Panc1 (cell line): ENCODE results near the gene LRRC10B. TPM values are rescaled to one million over a fixed set of nuclear protein-coding genes. Genes with fewer than 3 reads are reported as not detected.

Experiments used
- ATAC-seq: fragments of 200-7000 bp; cut with Tn5 transposase; 2 replicates; pipeline ENCODE4 v1.9.1; 2020; ENCODE audit warnings: mild to moderate bottlenecking, moderate library complexity
- BruUV-seq: library from RNA; stranded (reverse); fragments of 400-500 nt; replicated peaks from 2 replicates; lab custom pipeline; 2021; lab: Mats Ljungman, UMichigan
- CTCF ChIA-PET: fragments of 300-600 bp; sonication (Branson Sonifier 250); formaldehyde crosslinking; loops from one replicate; lab custom pipeline; 2022; ENCODE audit warnings: antibody characterized with exemption; lab: Charles Lee
- POLR2A ChIA-PET: fragments of 300-600 bp; sonication (Branson Sonifier 250); formaldehyde crosslinking; loops from one replicate; lab custom pipeline; 2022; ENCODE audit warnings: antibody characterized with exemption; lab: Charles Lee
- DNase-seq: peaks from one replicate; pipeline ENCODE4 v3.0.0-alpha.2; 2010; ENCODE audit warnings: low read depth, low spot score
- H3K27ac ChIP-seq: 2 replicates; pipeline ENCODE4 v1.5.1; 2011; ENCODE audit warnings: mild to moderate bottlenecking, low read length, inconsistent platforms
- H3K27me3 ChIP-seq: fragments of 200-500 bp; sonication (Bioruptor generic); 2 replicates; pipeline ENCODE4 v1.6.0; 2014; ENCODE audit warnings: low read length, inconsistent platforms; ENCODE audit not compliant: control insufficient read depth, insufficient read depth
- H3K36me3 ChIP-seq: fragments of 200-500 bp; sonication (Bioruptor generic); 2 replicates; pipeline ENCODE4 v1.5.1; 2014; ENCODE audit warnings: inconsistent platforms, mild to moderate bottlenecking, low read length, moderate library complexity; ENCODE audit not compliant: control insufficient read depth, insufficient read depth
- H3K4me1 ChIP-seq: 2 replicates; pipeline ENCODE4 v1.5.1; 2011; ENCODE audit warnings: inconsistent platforms, mild to moderate bottlenecking, low read length, moderate library complexity; ENCODE audit not compliant: control insufficient read depth, insufficient read depth
- H3K4me3 ChIP-seq, 2 experiments: 2 replicates each; pipeline ENCODE4 v1.5.1; 2011 to 2012; ENCODE audit warnings: low read depth in 2 of 2, low read length in 2 of 2, mild to moderate bottlenecking in 2 of 2, inconsistent platforms in 1 of 2, moderate library complexity in 1 of 2
- H3K9me3 ChIP-seq: fragments of 200-500 bp; sonication (Bioruptor generic); 2 replicates; pipeline ENCODE4 v1.5.1; 2014; ENCODE audit warnings: low read depth, mild to moderate bottlenecking, inconsistent platforms, low read length, moderate library complexity; ENCODE audit not compliant: control insufficient read depth, insufficient read depth
- CTCF ChIP-seq: fragments of 450-650 bp; IDR thresholded peaks from 2 replicates; pipeline ENCODE4 v1.5.1; 2017; ENCODE audit warnings: mild to moderate bottlenecking
- POLR2AphosphoS5 ChIP-seq: IDR thresholded peaks from 2 replicates; pipeline ENCODE4 v1.6.1; 2012; ENCODE audit warnings: mild to moderate bottlenecking, low read depth, low read length, moderate library complexity
- REST ChIP-seq, 2 experiments: IDR thresholded peaks; 2 replicates each; pipeline ENCODE4 v1.6.1; 2011 to 2012; ENCODE audit warnings: low read depth in 2 of 2, control low read depth in 1 of 2, low read length in 1 of 2, mild to moderate bottlenecking in 1 of 2, moderate library complexity in 1 of 2; ENCODE audit not compliant: insufficient read depth in 1 of 2
- SIN3A ChIP-seq: IDR thresholded peaks from 2 replicates; pipeline ENCODE4 v1.6.1; 2012; ENCODE audit warnings: low read depth, mild to moderate bottlenecking, low read length, moderate library complexity, borderline replicate concordance; ENCODE audit not compliant: insufficient read depth
- TCF7L2 ChIP-seq: IDR thresholded peaks from 2 replicates; pipeline ENCODE4 v1.6.1; 2011; ENCODE audit warnings: mild to moderate bottlenecking, low read depth, low read length, inconsistent platforms
- in situ Hi-C: cut with HindIII; loops from 2 replicates; pipeline ENCODE4 v1.10.0; 2016; ENCODE audit warnings: low sequenced_read_pairs, low pct_unique_long_range_greater_than_20kb
- intact Hi-C: fragments of 100-400 bp; cut with micrococcal nuclease; formaldehyde crosslinking; loops from one replicate; pipeline ENCODE4 v1.10.0; 2022; ENCODE audit not compliant: unreplicated experiment
- total RNA-seq: library from RNA; stranded (reverse); gene quantifications from one replicate; pipeline ENCODE4 v1.2.1, GENCODE V29; 2021; ENCODE audit not compliant: unreplicated experiment

LRRC10B gene
- total RNA-seq, 1 experiment from 2014 or later, result 0.23 TPM

- no peaks in the 10 kb centered on the region for H3K9me3 ChIP-seq
- TF ChIP-seq SIN3A (no peak), POLR2AphosphoS5 (no peak), CTCF (no peak)
- in situ Hi-C loops, result no loop called here
- DNase-seq (no peak), ATAC-seq (no peak)
- BruUV-seq, result no TSS peak
- POLR2A ChIA-PET, result no interaction called here
- no peak overlapping the region for H3K27ac ChIP-seq
- H3K27me3 ChIP-seq, result no peaks in the 10 kb centered on the region
- CTCF ChIA-PET, result no interaction called here
- intact Hi-C loops, result no loop called here
- no peak overlapping the region for H3K4me3 ChIP-seq
- no peaks in the 10 kb centered on the region; the same call in 1 of the 2 replicates for H3K4me1 ChIP-seq
- H3K36me3 ChIP-seq, result no peaks in the 10 kb centered on the region
These were observed 8.6 kb upstream of the LRRC10B start for GRCh38 chr11:61499816-61500491.

- no peak for TF ChIP-seq CTCF
- TF ChIP-seq SIN3A, result no peak
- TF ChIP-seq POLR2AphosphoS5, result no peak
- TF ChIP-seq TCF7L2, result no peak
- TF ChIP-seq REST (IDR thresholded peaks at IDR 0.05; ENCODE audit: insufficient read depth in 1 of 2, low read depth in 2 of 2, low read length in 1 of 2), result no peak
- Histone ChIP-seq H3K27me3 (peaks cover under 1% of the 10 kb centered on the region; the same call in 1 of the 2 replicates), H3K4me1 (no peaks in the 10 kb centered on the region; the same call in 1 of the 2 replicates), H3K9me3 (no peaks in the 10 kb centered on the region), H3K4me3 (no peak overlapping the region), H3K36me3 (no peaks in the 10 kb centered on the region), H3K27ac (no peak overlapping the region)
- CTCF ChIA-PET, result interaction anchor here (1.8 kb wide), 1 partner anchor 15 kb away, joined by 4 read pairs; no protein-coding TSS in a partner anchor
- no peak for ATAC-seq
- DNase-seq, result no peak
- intact Hi-C loops (no loop called here), in situ Hi-C loops (no loop called here)
- no TSS peak for BruUV-seq
- POLR2A ChIA-PET, result interaction anchor here (0.6 kb wide), 1 partner anchor 9 kb away, joined by 4 read pairs; no protein-coding TSS in a partner anchor
These were observed 6.0 kb upstream of the LRRC10B start for GRCh38 chr11:61502522-61502921.
